GM21381 (cell line): ENCODE results near the gene CPS1.

Source experiments
- ATAC-seq: cut with Tn5 transposase; IDR thresholded peaks from one replicate; pipeline ENCODE4 v1.9.1; 2021; ENCODE audit warnings: mild to moderate bottlenecking, moderate library complexity; ENCODE audit not compliant: unreplicated experiment

The CPS1 gene

GRCh38 chr2:210556329-210556980 lies at the start of gene CPS1:
Gene CPS1, plus strand, starts transcription at chr2:210556599. Its CDS starts 135 bp downstream, at chr2:210556734.
- no peak for ATAC-seq

- no peak for ATAC-seq
These were observed 40.5 kb upstream of the CPS1 start for GRCh38 chr2:210515911-210516310.

GRCh38 chr2:210517264-210517663 lies 39.1 kb upstream of the CPS1 start:
- no peak for ATAC-seq

- ATAC-seq, result no peak
These were observed 36.8 kb upstream of the CPS1 start for GRCh38 chr2:210519594-210519993.

GRCh38 chr2:210522399-210522798 lies 34.0 kb upstream of the CPS1 start:
- no peak for ATAC-seq

- ATAC-seq, result no peak
These were observed 32.6 kb upstream of the CPS1 start for GRCh38 chr2:210523650-210524289.

GRCh38 chr2:210524533-210524932 lies 31.9 kb upstream of the CPS1 start:
- no peak for ATAC-seq

- ATAC-seq, result peak; percentile 70
These were observed 29.1 kb upstream of the CPS1 start for GRCh38 chr2:210527286-210527685.

GRCh38 chr2:210528716-210529115 lies 27.7 kb upstream of the CPS1 start:
- no peak for ATAC-seq

GRCh38 chr2:210531050-210531449 lies 25.3 kb upstream of the CPS1 start:
- no peak for ATAC-seq

- no peak for ATAC-seq
These were observed 24.9 kb upstream of the CPS1 start for GRCh38 chr2:210531482-210531881.

GRCh38 chr2:210533389-210533788 lies 23.0 kb upstream of the CPS1 start:
- no peak for ATAC-seq

GRCh38 chr2:210534879-210535278 lies 21.5 kb upstream of the CPS1 start:
- ATAC-seq, result no peak

- peak; percentile 61 for ATAC-seq
These were observed 19.3 kb upstream of the CPS1 start for GRCh38 chr2:210536973-210537650.

- ATAC-seq, result no peak
These were observed 17.4 kb upstream of the CPS1 start for GRCh38 chr2:210539035-210539434.

- ATAC-seq, result no peak
These were observed 16.6 kb upstream of the CPS1 start for GRCh38 chr2:210539578-210540416.

GRCh38 chr2:210540471-210540870 lies 15.9 kb upstream of the CPS1 start:
- no peak for ATAC-seq

- ATAC-seq, result no peak
These were observed 15.5 kb upstream of the CPS1 start for GRCh38 chr2:210540900-210541289.

GRCh38 chr2:210541290-210541902 lies 15.0 kb upstream of the CPS1 start:
- ATAC-seq, result no peak

GRCh38 chr2:210544007-210544590 lies 12.3 kb upstream of the CPS1 start:
- no peak for ATAC-seq
